Pancreas (tissue), 10 donors: Measurements from ENCODE around the gene GPX4. TPM values are rescaled to one million over a fixed set of nuclear protein-coding genes. Genes with fewer than 3 reads are reported as not detected.

Source experiments
- ATAC-seq, 4 donors: fragments of 200-7000 bp; cut with Tn5 transposase; one replicate each; pipeline versions ENCODE4 v1.8.0 to v1.9.1; 2020; ENCODE audit warnings: mild to moderate bottlenecking in 4 of 4, moderate library complexity in 4 of 4
- DNase-seq, 6 donors: peaks; one replicate each; pipeline ENCODE4 v3.0.0-alpha.2; 2020
- FAIRE-seq: peaks from 2 replicates; lab custom pipeline; 2012; peaks lifted over from hg19 to GRCh38; lab: Jason Lieb, UNC
- H3K27ac ChIP-seq, 4 donors: fragments of 200-600 bp; sonication (generic); 1 replicate in 3 of 4; 2 replicates in 1 of 4; pipeline versions ENCODE4 v1.5.0 to v1.8.0; 2020
- H3K27me3 ChIP-seq, 4 donors: fragments of 200-600 bp; one replicate each; pipeline ENCODE4 v1.8.0; 2021
- H3K36me3 ChIP-seq, 3 donors: fragments of 200-600 bp; sonication (generic) in 1 of 3; one replicate each; pipeline versions ENCODE4 v1.5.0 to v1.8.0; 2020 to 2021
- H3K4me1 ChIP-seq, 3 donors: fragments of 200-600 bp; one replicate each; pipeline ENCODE4 v1.8.0; 2021
- H3K4me3 ChIP-seq, 4 donors: fragments of 200-600 bp; sonication (generic) in 2 of 4; one replicate each; pipeline versions ENCODE4 v1.5.0 to v1.8.0; 2020 to 2021
- H3K9me3 ChIP-seq, 4 donors: fragments of 200-600 bp; one replicate each; pipeline ENCODE4 v1.8.0; 2021
- CTCF ChIP-seq, 4 donors: fragments of 200-600 bp; sonication (generic) in 3 of 4; IDR thresholded peaks; one replicate each; pipeline versions ENCODE4 v1.5.0 to v1.8.0; 2021; ENCODE audit warnings: antibody characterized with exemption in 4 of 4
- WGBS, 2 donors: extraction: QIAGEN DNeasy Blood & Tissue Kit; methylation state at CpG; one replicate each; pipeline ENCODE4 v1.1.7; 2013; 5-methylcytosine and 5-hydroxymethylcytosine counted together
- intact Hi-C, 3 donors: fragments of 100-400 bp; cut with DNase I; formaldehyde crosslinking; loops; one replicate each; pipeline versions ENCODE4 v1.11.1 to v1.14.2; 2022
- polyA plus RNA-seq, 2 donors: library from polyadenylated mRNA; stranded (reverse); fragments of 200-250 nt; gene quantifications; one replicate each; pipeline ENCODE4 v1.2.3, GENCODE V29; 2013
- total RNA-seq, 6 donors: library from RNA; stranded (reverse); fragmentation: NEBNext Ultra II Directional in 4 of 6; extraction: Animal tissue kit (Norgen Biotek cat#: 25700) in 4 of 6; gene quantifications; one replicate each; pipeline versions ENCODE4 v1.2.1 to v1.2.4, GENCODE V29; 2021 to 2023
- donor health status: healthy with polysubstance abuse.
- donor health status: DM: no; HTN: no; CAD: no; lungs with moderate emphysema.
- donor health status: DM: no; HTN: no; CAD: no.
- donor health status: control.
- donor health status: control.
- donor health status: Bipolar disorder and iron deficiency.
- donor health status: DM: yes; HTN: yes; CAD: no.
- donor health status: DM: no; HTN: no; CAD: no.
- donor health status: DM: no; HTN: no; CAD: no.
- donor health status: DM: yes; HTN: yes; CAD: no.

The GPX4 gene
- total and polyA plus RNA-seq, 8 donors: 48.8 to 290 (median 76.8) TPM

DNA sequence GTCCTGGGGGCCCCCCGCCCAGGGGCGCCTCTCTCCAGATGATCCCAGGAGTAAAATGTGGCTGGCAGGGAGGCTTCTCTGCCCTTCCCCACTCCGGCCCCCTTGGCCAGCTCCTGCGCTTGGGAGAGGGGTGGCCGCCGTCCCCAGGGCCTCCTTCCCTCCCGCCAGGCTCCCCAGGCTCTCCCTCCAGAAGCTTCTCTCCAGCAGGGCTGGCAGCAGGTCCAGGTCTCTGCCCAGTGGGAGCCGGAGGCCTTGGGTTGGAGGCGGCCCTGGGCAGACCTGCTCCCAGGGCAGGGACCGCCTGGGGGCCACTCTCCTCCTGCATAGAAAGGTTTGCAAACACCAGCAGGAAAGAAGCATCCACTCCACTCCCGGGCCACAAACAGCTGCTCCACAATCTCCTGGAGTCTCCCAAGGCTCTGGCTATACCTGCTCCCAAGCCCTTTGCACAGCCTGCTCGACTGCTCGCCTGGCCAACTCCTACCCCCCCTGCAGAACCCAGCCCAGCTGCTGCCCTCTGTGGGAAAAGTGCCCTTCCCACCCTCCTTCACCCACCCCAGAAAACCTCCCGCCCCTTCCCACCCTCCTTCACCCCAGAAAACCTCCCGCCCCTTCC, 44.2 kb downstream of the GPX4 start:
- H3K36me3 ChIP-seq: peaks cover 0 to 28% (median 0%) of the 10 kb centered on the region in 3 donors
- intact Hi-C loops: no loop called here
- H3K27me3 ChIP-seq: no peaks in the 10 kb centered on the region
- H3K9me3 ChIP-seq: no peaks in the 10 kb centered on the region
- no peak for ATAC-seq
- TF ChIP-seq CTCF (IDR thresholded peaks at IDR 0.05): no peak
- 89 to 94% methylated on average over 14 to 15 of the region's 15 CpGs for WGBS, 2 donors
- no peak for FAIRE-seq
- H3K4me3 ChIP-seq: no peak overlapping the region
- no peak overlapping the region for H3K27ac ChIP-seq
- DNase-seq: no peak
- no peaks in the 10 kb centered on the region for H3K4me1 ChIP-seq

DNA sequence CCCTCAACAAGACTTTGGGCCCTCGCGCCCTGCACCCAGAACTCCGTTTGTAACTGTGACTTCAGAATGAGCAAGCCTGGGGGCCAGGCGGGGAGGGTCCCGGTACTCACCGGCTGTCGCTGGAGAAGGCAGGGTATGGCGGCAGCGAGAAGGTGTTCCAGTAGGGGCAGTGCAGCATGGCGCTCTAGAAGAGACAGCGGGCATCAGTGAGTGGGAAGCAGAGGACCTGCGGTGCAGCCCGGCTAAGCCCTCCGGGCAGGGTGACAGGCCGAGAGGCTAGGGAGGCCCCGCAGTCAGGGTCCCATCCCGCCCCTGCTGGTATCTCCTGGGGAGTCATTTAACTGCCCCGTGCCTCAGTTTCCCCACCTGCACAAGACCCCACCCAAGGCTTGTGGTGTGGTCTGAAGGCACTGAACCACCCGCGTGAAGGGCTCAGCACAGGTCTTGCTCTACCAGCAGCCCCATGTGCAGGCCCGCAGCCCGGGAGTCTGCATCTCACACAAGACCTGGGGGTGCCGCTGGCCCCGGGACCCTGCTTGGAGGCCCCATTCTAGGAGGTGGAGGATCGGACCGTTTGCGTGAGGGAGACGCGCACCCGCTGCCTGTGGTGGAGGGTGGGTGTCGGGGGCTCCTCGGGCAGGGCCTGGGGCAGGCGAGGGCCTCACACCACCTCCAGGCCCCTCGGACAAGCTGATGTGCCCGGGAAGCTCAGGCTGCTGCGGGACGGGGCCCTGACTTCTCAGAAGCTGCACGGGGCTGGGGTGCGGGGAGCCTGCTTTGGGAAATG, 45.7 kb downstream of the GPX4 start:
- intact Hi-C loops: no loop called here
- Histone ChIP-seq H3K4me3 (no peak overlapping the region), H3K27me3 (no peaks in the 10 kb centered on the region), H3K9me3 (no peaks in the 10 kb centered on the region), H3K4me1 (no peaks in the 10 kb centered on the region), H3K36me3 (peaks cover 0 to 23% (median 0%) of the 10 kb centered on the region in 3 donors), H3K27ac (no peak overlapping the region)
- ATAC-seq: no peak
- WGBS, 2 donors: 94% methylated on average over 39 of the region's 39 CpGs
- no peak for TF ChIP-seq CTCF (IDR thresholded peaks at IDR 0.05)
- no peak for FAIRE-seq
- peak in 1 of 6 donors; percentile 77 for DNase-seq

GRCh38 chr19:1150333-1151036, 46.7 kb downstream of the GPX4 start:
- peaks cover 0 to 3% (median 0%) of the 10 kb centered on the region in 3 donors for H3K4me1 ChIP-seq

DNA sequence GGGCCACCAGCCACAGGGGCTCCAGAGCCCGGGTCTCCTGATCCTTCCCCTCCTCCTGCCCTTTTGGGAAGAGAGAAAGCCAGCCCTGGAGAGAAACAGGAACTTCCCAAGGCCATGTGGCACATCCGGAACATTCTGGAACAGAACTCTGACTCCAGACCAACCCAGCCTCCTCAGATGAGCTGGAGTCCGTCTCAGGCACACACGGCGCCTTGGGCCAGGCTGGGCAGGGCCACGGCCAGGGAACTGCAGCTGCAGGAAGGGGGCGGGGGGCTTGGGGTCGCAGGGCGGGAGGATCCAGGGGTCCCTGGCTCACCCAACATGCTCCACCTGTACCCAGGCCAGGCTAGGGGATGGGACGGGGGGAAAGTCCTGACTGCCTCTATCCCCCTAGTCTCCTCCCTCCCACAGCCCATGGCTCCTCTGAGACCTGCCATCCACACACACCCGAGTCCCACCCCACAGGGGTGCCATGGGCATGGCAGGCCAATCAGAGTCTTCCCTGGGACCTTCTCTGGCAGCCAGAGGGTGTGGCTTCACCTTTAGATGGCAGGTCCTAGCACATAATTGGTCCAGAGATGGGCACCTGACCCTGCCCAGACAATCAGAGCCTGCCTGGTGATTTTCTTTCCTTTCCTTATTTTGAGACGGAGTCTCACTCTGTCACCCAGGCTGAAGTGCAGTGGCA, 47.4 kb downstream of the GPX4 start:
- no peaks in the 10 kb centered on the region for H3K9me3 ChIP-seq
- TF ChIP-seq CTCF (IDR thresholded peaks at IDR 0.05): no peak
- no peak for ATAC-seq
- 92% methylated on average over 12 of the region's 12 CpGs for WGBS, 2 donors
- H3K27ac ChIP-seq: peak overlapping the region in 2 of 4 donors; percentile 0 to 12
- H3K36me3 ChIP-seq: peaks cover 0 to 23% (median 0%) of the 10 kb centered on the region in 3 donors
- FAIRE-seq: no peak
- H3K4me3 ChIP-seq: no peak overlapping the region
- no peak for DNase-seq
- intact Hi-C loops: no loop called here
- peaks cover 0 to 8% (median 0%) of the 10 kb centered on the region in 3 donors for H3K4me1 ChIP-seq
- H3K27me3 ChIP-seq: no peaks in the 10 kb centered on the region

More at GRCh38 chr19:1150333-1151036, 46.7 kb downstream of the GPX4 start:
- Histone ChIP-seq H3K27ac (no peak overlapping the region), H3K9me3 (no peaks in the 10 kb centered on the region), H3K4me3 (no peak overlapping the region), H3K27me3 (no peaks in the 10 kb centered on the region), H3K36me3 (peaks cover 0 to 23% (median 0%) of the 10 kb centered on the region in 3 donors)
- ATAC-seq: no peak
- DNase-seq: peak in 1 of 6 donors; percentile 71
- FAIRE-seq: no peak
- 94 to 96% methylated on average over 22 to 33 of the region's 33 CpGs for WGBS, 2 donors
- intact Hi-C loops: no loop called here
- no peak for TF ChIP-seq CTCF (IDR thresholded peaks at IDR 0.05)
